ENCODE results near the gene DDAH2. TPM values are rescaled to one million over a fixed set of nuclear protein-coding genes. Genes with fewer than 3 reads are reported as not detected.
A peak's percentile ranks its signal among the peaks of the same experiment; 100 is the strongest.

DDAH2 gene
- total RNA-seq, 2 donors from 2014 or later = 150 to 153 TPM

DNA sequence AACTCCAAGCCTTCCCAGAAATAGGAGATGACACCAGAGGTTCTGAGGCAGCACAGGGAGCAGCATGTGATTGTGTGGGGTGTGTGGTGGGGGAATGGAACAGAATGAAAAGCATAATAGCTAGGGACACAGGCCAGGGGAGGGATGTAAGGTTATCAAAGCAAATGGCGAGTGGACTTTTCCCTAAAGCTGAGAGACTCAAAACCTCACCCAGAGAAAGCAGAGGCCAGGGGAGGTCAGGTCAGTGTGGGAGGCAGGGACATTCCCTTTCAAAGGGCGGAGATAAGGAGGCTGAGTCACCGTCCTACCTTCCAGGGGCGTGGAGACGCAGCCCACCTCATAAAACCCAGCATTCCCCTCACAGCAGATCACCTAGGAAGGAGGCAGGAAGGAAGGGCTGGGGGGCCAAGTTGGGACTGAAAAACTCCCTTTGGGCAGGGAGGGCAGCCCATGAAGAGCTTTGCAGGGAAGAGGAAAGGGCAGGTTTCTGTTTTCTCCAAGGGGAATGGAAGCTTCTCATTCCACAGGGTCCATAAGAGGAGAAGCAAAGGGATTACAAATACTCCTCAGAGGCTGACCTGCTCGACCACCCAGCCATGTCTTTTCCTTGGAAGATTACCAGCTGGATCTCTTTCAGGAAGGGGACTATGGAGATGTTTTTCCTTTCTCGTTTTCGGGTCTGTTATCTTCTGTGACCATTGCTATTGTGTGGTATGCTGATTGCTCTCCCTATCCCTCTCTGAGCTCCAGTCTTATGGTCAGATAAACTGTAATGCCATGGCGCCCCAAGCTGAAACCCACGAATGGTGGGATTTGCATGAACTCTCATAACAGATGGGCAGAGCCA lies 38.6 kb downstream of the DDAH2 start:
- peak overlapping the region; percentile 83 for H3K27ac Mint-ChIP-seq
- peaks cover 15% of the 10 kb centered on the region for H3K4me1 Mint-ChIP-seq
- Histone ChIP-seq H3K9me3 (ENCODE audit: control insufficient read depth, low read length) (no peaks in the 10 kb centered on the region), H3K27me3 (ENCODE audit: control insufficient read depth, insufficient read depth, low read length, poor library complexity, severe bottlenecking) (no peaks in the 10 kb centered on the region), H3K36me3 (ENCODE audit: control insufficient read depth, insufficient read depth, low read length) (peaks cover 81% of the 10 kb centered on the region), H3K4me1 (ENCODE audit: control insufficient read depth, insufficient read depth, low read length) (peaks cover 13% of the 10 kb centered on the region), H3K9ac (ENCODE audit: extremely low read depth, low read length, poor library complexity, severe bottlenecking) (no peak overlapping the region), H3K27ac (ENCODE audit: low read depth, low read length) (no peak overlapping the region), H3K4me3 (ENCODE audit: low read length) (no peak overlapping the region)
- H3K27me3 Mint-ChIP-seq (ENCODE audit: insufficient read depth) = no peaks in the 10 kb centered on the region
- H3K4me3 Mint-ChIP-seq = no peak overlapping the region
- H3K9me3 Mint-ChIP-seq = no peaks in the 10 kb centered on the region
- TF ChIP-seq, protein P1, sequence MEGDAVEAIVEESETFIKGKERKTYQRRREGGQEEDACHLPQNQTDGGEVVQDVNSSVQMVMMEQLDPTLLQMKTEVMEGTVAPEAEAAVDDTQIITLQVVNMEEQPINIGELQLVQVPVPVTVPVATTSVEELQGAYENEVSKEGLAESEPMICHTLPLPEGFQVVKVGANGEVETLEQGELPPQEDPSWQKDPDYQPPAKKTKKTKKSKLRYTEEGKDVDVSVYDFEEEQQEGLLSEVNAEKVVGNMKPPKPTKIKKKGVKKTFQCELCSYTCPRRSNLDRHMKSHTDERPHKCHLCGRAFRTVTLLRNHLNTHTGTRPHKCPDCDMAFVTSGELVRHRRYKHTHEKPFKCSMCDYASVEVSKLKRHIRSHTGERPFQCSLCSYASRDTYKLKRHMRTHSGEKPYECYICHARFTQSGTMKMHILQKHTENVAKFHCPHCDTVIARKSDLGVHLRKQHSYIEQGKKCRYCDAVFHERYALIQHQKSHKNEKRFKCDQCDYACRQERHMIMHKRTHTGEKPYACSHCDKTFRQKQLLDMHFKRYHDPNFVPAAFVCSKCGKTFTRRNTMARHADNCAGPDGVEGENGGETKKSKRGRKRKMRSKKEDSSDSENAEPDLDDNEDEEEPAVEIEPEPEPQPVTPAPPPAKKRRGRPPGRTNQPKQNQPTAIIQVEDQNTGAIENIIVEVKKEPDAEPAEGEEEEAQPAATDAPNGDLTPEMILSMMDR (conservative IDR thresholded peaks at IDR 0.05) = no peak
- WGBS, 2 experiments (ENCODE audit: insufficient coverage in 1 of 2, insufficient read length in 1 of 2) = 70 to 74% methylated on average over 4 to 9 of the region's 10 CpGs
- no peak for DNase-seq
- peaks cover 71% of the 10 kb centered on the region for H3K36me3 Mint-ChIP-seq (ENCODE audit: low read depth)

DNA sequence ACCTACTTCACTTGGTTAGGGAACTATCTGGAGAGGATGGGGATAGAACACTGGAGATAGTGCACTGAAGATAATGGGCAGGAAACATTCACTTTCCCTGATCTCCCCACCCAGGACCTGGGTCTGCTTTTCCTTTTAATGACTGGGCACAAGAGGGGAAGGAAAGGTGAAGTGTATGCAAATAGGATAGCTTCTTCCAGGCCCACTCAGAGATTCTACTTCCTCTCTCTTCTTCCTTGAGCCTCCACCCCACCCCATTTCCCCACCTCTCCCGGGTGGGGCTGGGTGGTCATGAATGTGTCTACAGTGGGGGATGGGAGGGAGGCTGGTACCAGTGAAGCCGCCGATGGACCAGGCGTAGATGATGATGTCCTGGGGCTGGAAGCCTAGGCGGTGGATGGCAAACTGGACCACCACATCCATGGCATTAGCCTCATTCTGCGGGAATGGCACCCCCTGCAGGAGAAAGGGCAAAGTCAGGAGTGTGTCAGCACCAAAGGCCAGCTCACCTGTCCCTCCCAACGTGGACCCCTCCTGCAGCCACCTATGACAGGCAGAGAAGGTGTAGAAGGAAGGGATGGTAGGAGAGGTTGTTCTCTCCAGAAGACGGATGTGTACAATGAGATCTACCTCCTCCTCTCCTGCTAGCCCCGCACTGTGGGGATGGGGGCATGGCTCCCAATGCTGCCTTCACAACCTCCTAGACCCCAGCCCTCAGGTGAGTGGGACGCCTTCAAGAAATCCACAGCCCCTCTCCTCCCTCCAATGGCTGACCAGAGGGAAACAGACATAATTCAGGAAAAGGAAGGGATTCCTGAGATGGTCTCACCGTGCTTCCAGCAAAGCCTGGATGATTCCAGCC lies 39.6 kb downstream of the DDAH2 start:
- H3K27me3 ChIP-seq (ENCODE audit: control insufficient read depth, insufficient read depth, low read length, poor library complexity, severe bottlenecking) = no peaks in the 10 kb centered on the region
- H3K27ac Mint-ChIP-seq = peak overlapping the region; percentile 83
- no peak overlapping the region for H3K4me3 Mint-ChIP-seq
- H3K36me3 ChIP-seq (ENCODE audit: control insufficient read depth, insufficient read depth, low read length) = peaks cover 72% of the 10 kb centered on the region
- peaks cover 68% of the 10 kb centered on the region for H3K36me3 Mint-ChIP-seq (ENCODE audit: low read depth)
- peaks cover 13% of the 10 kb centered on the region for H3K4me1 ChIP-seq (ENCODE audit: control insufficient read depth, insufficient read depth, low read length)
- WGBS, 2 experiments (ENCODE audit: insufficient coverage in 1 of 2, insufficient read length in 1 of 2) = 80 to 85% methylated on average over 5 to 10 of the region's 11 CpGs
- H3K4me3 ChIP-seq (ENCODE audit: low read length) = no peak overlapping the region
- H3K27ac ChIP-seq (ENCODE audit: low read depth, low read length) = no peak overlapping the region
- DNase-seq = peak; percentile 84
- H3K4me1 Mint-ChIP-seq = peaks cover 15% of the 10 kb centered on the region
- TF ChIP-seq, protein P1 (conservative IDR thresholded peaks at IDR 0.05) = peak; percentile 73
- no peaks in the 10 kb centered on the region for H3K9me3 ChIP-seq (ENCODE audit: control insufficient read depth, low read length)
- no peak overlapping the region for H3K9ac ChIP-seq (ENCODE audit: extremely low read depth, low read length, poor library complexity, severe bottlenecking)
- H3K27me3 Mint-ChIP-seq (ENCODE audit: insufficient read depth) = no peaks in the 10 kb centered on the region
- no peaks in the 10 kb centered on the region for H3K9me3 Mint-ChIP-seq

DNA sequence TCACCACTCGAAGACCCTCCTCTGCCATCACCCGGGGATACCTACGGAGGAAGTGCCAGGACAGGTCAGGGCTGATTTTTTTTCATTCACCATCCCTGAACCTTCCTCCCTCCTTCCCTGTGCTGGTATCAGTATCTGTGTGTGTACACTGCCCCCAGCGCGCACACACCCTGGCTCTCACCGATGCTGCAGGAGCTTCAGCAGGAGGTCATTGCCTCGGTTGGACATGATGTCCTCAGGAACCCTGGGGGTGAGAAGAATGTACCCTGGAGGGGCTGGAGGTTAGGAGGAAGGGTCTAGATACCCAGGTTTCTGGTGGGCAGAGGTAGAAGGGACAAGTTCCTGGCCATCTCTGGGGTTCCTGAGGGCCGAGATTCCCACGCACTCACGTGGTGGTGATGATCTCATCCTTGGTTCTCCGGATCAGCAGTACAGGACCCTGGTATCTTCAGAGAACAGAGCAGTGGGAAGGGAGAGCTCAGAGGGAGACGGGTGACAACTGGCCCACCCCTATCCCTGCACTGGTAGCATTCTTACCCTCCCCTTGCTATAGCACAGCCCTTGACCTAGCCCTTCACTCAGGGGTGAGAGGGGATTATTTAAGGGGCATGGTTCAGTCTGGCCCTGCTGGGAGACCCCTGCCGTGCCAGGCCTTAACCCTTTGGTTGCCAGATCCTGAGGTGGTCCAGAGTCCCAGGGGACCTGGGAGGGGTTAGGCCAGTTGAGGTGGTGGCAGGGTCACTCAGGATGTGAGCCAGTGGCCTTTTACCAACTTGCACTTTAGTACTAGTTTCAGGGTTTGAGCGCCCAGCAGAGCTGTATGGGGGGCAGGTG lies 41.0 kb downstream of the DDAH2 start:
- TF ChIP-seq, protein P1 (conservative IDR thresholded peaks at IDR 0.05) = no peak
- no peak overlapping the region for H3K4me3 Mint-ChIP-seq
- Histone ChIP-seq H3K9me3 (ENCODE audit: control insufficient read depth, low read length) (no peaks in the 10 kb centered on the region), H3K27me3 (ENCODE audit: control insufficient read depth, insufficient read depth, low read length, poor library complexity, severe bottlenecking) (no peaks in the 10 kb centered on the region), H3K4me3 (ENCODE audit: low read length) (no peak overlapping the region), H3K4me1 (ENCODE audit: control insufficient read depth, insufficient read depth, low read length) (peaks cover 13% of the 10 kb centered on the region), H3K27ac (ENCODE audit: low read depth, low read length) (no peak overlapping the region), H3K36me3 (ENCODE audit: control insufficient read depth, insufficient read depth, low read length) (peaks cover 68% of the 10 kb centered on the region), H3K9ac (ENCODE audit: extremely low read depth, low read length, poor library complexity, severe bottlenecking) (no peak overlapping the region)
- no peaks in the 10 kb centered on the region for H3K9me3 Mint-ChIP-seq
- H3K36me3 Mint-ChIP-seq (ENCODE audit: low read depth) = peaks cover 61% of the 10 kb centered on the region
- 84 to 95% methylated on average over 6 to 14 of the region's 14 CpGs for WGBS, 2 experiments (ENCODE audit: insufficient coverage in 1 of 2, insufficient read length in 1 of 2)
- H3K27ac Mint-ChIP-seq = peak overlapping the region; percentile 74
- peak; percentile 59 for DNase-seq
- peaks cover 21% of the 10 kb centered on the region for H3K4me1 Mint-ChIP-seq
- H3K27me3 Mint-ChIP-seq (ENCODE audit: insufficient read depth) = no peaks in the 10 kb centered on the region

Measured in endodermal cell (in vitro differentiated cells).